HK-2 (cell line): ENCODE measurements around the gene SALL4.
A peak's percentile ranks its signal among the peaks of the same experiment; 100 is the strongest.
"Not testable (repeated sequence)": the region's sequence is repeated elsewhere in the genome, so short reads cannot be mapped to it uniquely, and the experiment has no call there.

Experiments
- DNase-seq: peaks from one replicate; pipeline ENCODE4 v3.0.0-alpha.2; 2018; ENCODE audit not compliant: unreplicated experiment

Gene SALL4

GRCh38 chr20:51765381-51765780 lies 36.9 kb downstream of the SALL4 start:
- DNase-seq = not testable (repeated sequence)

- DNase-seq = no peak
Measured at GRCh38 chr20:51763965-51764602, 38.2 kb downstream of the SALL4 start.

DNA sequence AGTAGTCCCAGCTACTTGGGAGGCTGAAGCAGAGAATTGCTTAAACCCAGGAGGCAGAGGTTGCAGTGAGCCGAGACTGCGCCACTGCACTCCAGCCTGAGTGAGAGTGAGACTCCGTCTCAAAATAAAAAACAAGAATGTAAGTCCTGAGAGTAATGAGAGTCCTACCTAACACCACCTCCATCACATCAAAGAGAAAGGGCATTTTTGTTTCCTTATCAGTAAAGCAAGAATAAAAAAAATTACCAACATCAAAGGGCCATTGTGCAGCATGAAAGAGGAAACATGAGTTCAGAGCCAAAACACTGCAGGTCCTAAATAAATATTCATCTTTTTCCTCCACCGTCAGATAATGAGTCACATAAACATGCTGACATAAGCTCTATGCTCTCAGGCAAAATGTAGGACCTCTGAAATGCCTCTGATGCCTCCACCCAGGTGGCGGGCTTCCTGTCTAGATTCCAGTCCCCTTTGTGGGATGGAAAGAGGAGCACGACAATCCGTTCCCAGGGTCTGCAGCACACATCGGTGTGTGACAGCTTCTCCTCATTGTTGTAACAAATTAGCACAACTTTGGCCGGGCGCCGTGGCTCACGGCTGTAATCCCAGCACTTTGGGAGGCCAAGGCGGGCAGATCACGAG lies 41.3 kb downstream of the SALL4 start:
- DNase-seq = no peak

GRCh38 chr20:51759769-51760510 lies 42.4 kb downstream of the SALL4 start:
- no peak for DNase-seq

- no peak for DNase-seq
Measured at GRCh38 chr20:51758978-51759544, 43.3 kb downstream of the SALL4 start.

DNA sequence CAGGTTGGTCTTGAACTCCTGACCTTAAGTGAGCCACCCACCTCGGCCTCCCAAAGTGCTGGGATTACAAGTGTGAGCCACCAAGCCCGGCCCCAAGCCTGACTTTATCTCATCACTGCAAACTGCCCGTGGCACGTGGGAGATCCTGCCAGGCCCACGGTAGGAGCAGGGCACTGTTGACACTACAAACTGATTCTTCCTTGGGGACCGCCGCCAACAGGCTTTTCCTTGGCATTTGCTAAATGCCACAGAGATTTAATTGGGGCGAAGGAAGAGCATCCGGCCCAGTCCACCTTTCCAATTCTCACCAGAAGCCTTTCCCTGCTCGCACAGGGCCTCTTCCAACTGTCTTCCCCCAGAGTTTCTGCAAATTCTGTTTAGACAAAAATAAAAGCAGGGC lies 45.1 kb downstream of the SALL4 start:
- DNase-seq = no peak

DNA sequence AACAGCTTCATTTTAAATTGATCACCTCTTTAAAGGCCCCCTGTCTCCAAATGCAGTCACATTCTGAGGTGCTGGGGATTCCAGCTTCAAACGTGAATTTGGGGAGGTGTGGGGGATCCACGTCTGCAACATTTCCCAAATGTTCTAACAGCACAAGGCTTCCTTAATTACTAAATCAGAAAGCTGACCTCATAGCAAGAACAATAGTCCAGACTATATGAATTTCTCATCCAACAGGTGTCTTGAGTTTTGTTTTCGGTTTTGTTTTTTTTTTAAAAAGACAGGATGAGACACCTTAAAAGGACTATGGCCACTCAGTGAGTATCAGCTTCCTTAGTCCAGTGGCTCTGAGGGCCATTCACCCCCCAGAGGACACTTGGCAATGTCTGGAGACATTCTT lies 45.7 kb downstream of the SALL4 start:
- no peak for DNase-seq

DNA sequence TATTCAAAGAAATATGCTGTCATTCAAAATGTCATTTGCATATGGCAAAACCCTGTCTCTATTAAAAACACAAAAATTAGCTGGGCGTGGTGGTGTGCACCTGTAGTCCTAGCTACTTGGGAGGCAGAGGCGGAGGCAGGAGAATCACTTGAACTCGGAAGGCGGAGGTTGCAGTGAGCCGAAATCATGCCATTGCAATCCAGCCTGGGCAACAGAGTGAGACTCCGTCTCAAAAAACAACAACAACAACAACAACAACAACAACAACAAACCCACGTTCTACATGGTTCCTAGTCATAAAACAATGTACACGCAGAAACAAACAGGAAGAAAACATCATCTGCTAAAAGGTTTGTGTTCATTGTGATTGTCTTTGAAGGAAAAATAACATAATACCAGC lies 49.1 kb downstream of the SALL4 start:
- DNase-seq = not testable (repeated sequence)

DNA sequence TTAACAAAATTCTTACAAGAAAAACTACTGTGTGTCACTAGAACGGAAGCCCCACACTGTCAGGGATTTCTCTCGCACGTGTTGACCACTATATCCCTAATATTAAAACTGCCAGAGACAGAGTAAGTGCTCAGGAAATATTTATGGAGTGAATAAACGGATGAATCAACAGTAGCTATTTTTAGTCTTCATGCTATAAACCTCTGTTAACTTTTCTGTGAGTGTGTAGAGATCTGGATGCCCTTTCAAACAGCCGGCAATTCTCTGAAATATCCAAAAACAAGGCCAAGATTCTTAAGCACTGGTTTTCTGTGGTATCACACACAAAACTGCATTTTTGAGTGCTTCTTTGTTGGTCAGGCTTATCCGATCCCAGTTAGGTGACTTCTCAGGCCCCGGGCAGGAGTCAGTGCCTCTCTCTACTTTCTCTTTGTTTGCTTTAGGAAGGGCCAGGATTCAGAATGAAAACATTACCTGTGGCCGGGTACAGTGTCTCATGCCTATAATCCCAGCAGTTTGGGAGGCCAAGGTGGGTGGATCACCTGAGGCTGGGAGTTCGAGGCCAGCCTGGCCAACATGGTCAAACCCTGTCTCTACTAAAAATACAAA lies 49.9 kb downstream of the SALL4 start:
- DNase-seq = peak; percentile 35

- DNase-seq = no peak
Measured at GRCh38 chr20:51750770-51751388, 51.4 kb downstream of the SALL4 start.

DNA sequence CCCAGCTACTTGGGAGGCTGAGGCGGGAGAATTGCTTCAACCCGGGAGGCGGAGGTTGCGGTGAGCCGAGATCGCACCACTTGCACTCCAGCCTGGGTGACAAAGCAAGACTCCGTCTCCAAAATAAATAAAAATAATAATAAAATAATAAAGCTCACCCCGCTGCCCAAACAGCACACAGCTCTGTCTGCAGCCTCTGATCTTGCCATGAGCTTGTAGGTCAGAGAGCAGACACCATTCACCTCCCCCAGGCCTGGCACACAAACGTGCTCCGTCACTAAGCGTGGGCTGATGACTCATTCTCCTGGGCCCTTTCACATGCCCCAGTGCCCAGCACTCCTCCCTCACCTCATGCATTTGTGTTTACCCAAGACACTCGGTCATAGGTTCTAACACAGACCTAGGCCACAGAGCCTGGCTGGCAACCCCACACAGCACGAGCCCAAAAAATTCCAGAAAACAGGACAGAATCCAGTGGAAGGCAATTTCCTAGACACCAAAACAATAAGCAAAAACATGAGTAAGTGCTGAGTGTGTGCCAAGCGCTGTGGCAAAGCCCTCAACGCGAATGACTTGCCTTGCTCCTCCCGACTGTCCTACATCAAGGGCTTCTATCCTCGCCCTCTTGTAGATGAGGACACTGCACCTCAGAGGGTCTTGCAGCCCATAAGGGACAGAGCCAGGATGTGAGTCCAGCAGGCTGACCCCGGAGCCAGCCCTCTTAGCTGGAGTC lies 52.1 kb downstream of the SALL4 start:
- DNase-seq = peak; percentile 93

DNA sequence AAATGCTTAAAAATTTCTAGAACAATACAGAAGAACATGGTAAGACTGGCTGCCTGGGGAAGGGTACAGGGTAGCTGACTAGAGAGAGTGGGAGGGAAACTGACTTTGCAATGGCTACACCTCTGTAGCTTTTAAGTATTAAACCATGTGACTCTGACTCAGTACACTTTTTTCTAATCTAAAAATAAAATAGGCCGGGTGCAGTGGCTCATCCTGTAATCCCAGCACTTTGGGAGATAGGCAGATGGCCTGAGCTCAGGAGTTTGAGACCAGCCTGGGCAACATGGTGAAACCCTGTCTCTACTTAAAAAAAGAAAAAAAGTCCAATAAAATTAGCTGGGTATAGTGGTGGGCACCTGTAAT lies 52.7 kb downstream of the SALL4 start:
- DNase-seq = peak; percentile 43

- DNase-seq = no peak
Measured at GRCh38 chr20:51747182-51747911, 55.0 kb downstream of the SALL4 start.

GRCh38 chr20:51745804-51746203 lies 56.5 kb downstream of the SALL4 start:
- DNase-seq = no peak

- no peak for DNase-seq
Measured at GRCh38 chr20:51740838-51741237, 61.5 kb downstream of the SALL4 start.

GRCh38 chr20:51740308-51740707 lies 62.0 kb downstream of the SALL4 start:
- DNase-seq = not testable (repeated sequence)

DNA sequence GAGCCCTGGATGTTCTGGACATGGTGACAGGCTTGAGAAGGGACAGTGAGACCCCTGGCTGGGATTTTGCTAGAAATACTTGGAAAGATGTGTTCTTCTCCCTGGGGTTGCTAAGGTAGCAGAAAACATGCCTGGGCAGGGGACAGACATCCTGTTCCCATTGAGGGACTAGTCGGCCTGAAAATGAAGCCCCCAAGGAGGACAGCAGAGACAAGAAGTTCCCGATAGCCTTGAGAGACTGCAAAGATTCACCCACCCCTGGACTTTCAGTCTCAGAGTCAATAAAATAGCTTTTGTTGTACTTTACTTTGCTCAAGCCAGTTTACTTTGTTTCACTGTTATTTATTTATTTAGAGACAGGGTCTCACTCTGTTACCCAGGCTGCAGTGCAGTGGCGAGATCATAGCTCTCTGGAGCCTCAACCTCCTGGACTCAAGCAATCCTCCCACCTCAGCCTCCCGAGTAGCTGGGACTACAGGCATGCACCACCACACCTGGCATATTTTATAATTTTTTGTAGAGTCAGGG lies 62.5 kb downstream of the SALL4 start:
- no peak for DNase-seq

GRCh38 chr20:51738877-51739447 lies 63.4 kb downstream of the SALL4 start:
- no peak for DNase-seq

DNA sequence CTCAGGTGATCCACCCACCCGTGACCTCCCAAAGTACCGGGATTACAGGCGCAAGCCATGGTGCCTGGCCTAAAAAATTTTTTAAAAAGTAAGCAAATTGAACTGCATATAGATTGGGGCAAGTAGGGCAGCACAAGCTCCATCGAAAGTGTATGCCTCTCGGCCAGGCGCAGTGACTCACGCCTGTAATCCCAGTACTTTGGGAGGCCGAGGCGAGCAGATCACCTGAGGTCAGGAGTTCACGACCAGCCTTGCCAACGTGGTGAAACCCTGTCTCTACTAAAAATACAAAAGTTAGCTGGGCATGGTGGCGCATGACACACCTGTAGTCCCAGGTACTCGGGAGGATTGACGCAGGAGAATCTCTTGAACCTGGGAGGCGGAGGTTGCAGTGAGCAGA lies 64.1 kb downstream of the SALL4 start:
- DNase-seq = not testable (repeated sequence)

GRCh38 chr20:51736947-51737346 lies 65.4 kb downstream of the SALL4 start:
- DNase-seq = no peak
